ENCODE results near the gene IL10RB. TPM values are rescaled to one million over a fixed set of nuclear protein-coding genes. Genes with fewer than 3 reads are reported as not detected.

Gene IL10RB
- total RNA-seq, 1 donor from 2014 or later: 31.1 TPM

DNA sequence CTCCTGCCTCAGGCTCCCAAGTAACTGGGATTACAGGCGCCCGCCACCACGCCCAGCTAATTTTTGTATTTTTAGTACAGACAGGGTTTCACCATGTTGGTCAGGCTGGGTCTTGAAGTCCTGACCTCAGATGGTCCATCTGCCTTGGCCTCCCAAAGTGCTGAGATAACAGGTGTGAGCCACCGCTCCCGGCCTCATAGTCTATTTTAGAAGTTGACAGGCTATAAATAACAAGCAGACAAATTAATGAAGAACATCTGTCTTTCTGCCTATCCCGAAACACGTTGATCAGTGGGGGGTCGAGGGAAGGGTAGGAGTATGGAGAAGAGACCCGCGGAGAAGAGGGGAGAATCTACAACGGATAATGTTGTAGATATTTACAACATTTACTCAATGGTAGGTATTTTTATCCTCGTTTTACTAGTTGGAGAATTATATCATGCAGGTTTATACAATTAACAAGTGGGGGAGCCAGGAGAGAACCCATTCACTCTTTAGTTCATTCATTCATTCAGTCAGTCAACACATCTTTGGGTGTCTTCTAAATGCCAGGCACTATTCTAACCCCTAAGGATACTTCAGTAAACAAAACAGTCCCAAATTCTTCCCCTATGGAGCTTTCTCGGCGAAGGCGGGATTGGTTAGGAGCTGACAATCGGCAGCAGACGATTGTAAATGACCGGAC, 36.9 kb upstream of the IL10RB start:
- Histone ChIP-seq H3K27me3 (ENCODE audit: control insufficient read depth, insufficient read depth, low read length) (no peaks in the 10 kb centered on the region), H3K4me3 (ENCODE audit: low read depth, low read length) (peak overlapping the region; percentile 22), H3K36me3 (ENCODE audit: control insufficient read depth, insufficient read depth, low read length) (no peaks in the 10 kb centered on the region)
- DNase-seq (ENCODE audit: low read depth) (no peak), FAIRE-seq (no peak)
- TF ChIP-seq, protein P1, sequence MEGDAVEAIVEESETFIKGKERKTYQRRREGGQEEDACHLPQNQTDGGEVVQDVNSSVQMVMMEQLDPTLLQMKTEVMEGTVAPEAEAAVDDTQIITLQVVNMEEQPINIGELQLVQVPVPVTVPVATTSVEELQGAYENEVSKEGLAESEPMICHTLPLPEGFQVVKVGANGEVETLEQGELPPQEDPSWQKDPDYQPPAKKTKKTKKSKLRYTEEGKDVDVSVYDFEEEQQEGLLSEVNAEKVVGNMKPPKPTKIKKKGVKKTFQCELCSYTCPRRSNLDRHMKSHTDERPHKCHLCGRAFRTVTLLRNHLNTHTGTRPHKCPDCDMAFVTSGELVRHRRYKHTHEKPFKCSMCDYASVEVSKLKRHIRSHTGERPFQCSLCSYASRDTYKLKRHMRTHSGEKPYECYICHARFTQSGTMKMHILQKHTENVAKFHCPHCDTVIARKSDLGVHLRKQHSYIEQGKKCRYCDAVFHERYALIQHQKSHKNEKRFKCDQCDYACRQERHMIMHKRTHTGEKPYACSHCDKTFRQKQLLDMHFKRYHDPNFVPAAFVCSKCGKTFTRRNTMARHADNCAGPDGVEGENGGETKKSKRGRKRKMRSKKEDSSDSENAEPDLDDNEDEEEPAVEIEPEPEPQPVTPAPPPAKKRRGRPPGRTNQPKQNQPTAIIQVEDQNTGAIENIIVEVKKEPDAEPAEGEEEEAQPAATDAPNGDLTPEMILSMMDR (IDR thresholded peaks at IDR 0.05; ENCODE audit: insufficient read depth, low read length, severe bottlenecking): no peak

DNA sequence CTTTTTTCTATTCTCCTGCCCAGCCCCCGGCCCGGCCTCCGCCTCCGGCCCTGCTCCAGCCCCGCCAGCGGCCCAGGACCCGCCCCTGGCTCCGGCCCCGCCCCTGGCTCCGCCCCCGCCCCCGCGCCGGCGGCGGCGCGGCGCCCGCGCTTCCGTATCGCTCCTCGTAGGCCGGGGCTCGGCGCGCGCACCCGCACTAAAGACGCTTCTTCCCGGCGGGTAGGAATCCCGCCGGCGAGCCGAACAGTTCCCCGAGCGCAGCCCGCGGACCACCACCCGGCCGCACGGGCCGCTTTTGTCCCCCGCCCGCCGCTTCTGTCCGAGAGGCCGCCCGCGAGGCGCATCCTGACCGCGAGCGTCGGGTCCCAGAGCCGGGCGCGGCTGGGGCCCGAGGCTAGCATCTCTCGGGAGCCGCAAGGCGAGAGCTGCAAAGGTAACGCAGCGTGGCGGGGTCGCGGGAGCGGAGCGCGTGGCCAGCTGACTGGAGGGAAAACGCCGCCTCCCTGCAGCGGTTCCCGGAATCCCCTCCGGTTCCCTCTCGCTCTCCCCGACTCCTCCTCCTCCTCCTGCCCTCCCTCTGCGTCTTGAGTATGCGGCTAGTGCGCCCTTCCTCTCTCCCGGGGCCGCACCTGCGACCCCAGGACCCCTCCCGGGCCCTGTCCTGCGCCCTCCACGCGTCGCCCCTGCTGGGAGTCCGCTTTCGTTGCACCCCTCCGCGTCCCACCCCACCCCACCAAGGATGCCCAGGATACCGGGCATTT, 36.2 kb upstream of the IL10RB start, which contains the start of gene IFNAR2:
Gene IFNAR2 (plus strand): TSS at position 155 of the 761 bp plus-strand sequence. CDS start 11,985 bp downstream, outside the sequence.
- no peaks in the 10 kb centered on the region for H3K27me3 ChIP-seq (ENCODE audit: control insufficient read depth, insufficient read depth, low read length)
- DNase-seq (ENCODE audit: low read depth): no peak
- FAIRE-seq: no peak

DNA sequence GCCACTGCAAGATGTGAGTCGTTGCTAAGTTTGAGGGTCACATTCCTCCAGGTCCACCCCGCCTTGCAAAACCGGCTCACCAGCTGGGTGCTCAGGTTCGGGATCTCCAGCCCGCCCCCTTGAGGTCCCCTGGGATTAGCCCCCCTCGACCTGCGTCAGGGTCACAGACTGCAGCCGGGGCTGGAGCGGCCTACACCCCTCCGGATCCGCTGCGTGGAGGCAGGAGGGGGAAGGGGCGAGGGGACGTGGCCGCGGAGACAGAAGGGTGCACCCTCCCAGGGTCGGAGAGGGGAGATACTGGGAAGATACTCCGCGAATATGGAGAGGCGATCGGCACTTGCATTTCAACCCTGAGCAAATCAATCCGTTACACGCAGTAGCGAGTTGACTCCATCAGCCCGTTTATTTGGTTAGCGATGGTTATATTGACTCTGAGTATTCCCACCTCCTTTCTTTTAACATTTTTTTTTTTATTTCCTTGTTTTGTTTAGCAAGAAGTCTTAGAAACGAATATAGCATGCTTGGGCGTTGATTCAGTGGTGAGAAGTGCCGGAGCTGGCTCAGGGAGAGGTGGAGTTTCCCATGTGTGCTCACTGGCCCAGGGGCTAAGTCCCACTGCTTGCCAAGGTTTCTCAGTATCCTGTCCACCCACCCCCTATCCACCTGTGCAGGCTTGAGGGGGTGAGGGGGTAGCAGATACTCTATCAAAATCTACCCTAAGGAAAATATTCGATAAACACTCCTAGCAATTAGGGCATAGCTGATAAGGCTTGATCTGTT, 35.4 kb upstream of the IL10RB start:
- FAIRE-seq (no peak), DNase-seq (ENCODE audit: low read depth) (peak; percentile 91)
- TF ChIP-seq, protein P1 (IDR thresholded peaks at IDR 0.05; ENCODE audit: insufficient read depth, low read length, severe bottlenecking): peak; percentile 21
- Histone ChIP-seq H3K27me3 (ENCODE audit: control insufficient read depth, insufficient read depth, low read length) (no peaks in the 10 kb centered on the region), H3K36me3 (ENCODE audit: control insufficient read depth, insufficient read depth, low read length) (no peaks in the 10 kb centered on the region), H3K4me3 (ENCODE audit: low read depth, low read length) (peak overlapping the region; percentile 95)

More for the DNA sequence above, 36.2 kb upstream of the IL10RB start, which contains the start of gene IFNAR2:
- peak within 1 kb of the TSS; percentile 95 for H3K4me3 ChIP-seq (ENCODE audit: low read depth, low read length)
- TF ChIP-seq, protein P1 (IDR thresholded peaks at IDR 0.05; ENCODE audit: insufficient read depth, low read length, severe bottlenecking): no peak
- no peaks in the 10 kb centered on the region for H3K36me3 ChIP-seq (ENCODE audit: control insufficient read depth, insufficient read depth, low read length)

DNA sequence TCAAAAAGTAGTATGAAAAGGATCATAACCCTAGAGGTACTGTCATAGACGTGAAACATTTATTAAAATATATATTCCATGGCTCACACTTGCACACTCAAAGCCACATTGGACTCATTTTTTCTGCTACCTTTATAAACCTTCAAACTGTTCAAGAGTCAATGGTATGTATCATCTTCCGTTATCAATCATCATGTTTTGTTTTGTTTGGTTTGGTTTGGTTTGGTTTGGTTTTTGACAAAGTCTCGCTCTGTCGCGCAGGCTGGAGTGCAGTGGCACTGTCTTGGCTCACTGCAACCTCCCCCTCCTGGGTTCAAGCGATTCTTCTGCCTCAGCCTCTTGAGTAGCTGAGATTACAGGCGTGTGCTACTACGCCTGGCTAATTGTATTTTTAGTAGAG, 34.6 kb upstream of the IL10RB start:
- TF ChIP-seq, protein P1 (IDR thresholded peaks at IDR 0.05; ENCODE audit: insufficient read depth, low read length, severe bottlenecking): no peak
- Histone ChIP-seq H3K36me3 (ENCODE audit: control insufficient read depth, insufficient read depth, low read length) (no peaks in the 10 kb centered on the region), H3K27me3 (ENCODE audit: control insufficient read depth, insufficient read depth, low read length) (no peaks in the 10 kb centered on the region), H3K4me3 (ENCODE audit: low read depth, low read length) (no peak overlapping the region)
- DNase-seq (ENCODE audit: low read depth) (no peak), FAIRE-seq (no peak)

DNA sequence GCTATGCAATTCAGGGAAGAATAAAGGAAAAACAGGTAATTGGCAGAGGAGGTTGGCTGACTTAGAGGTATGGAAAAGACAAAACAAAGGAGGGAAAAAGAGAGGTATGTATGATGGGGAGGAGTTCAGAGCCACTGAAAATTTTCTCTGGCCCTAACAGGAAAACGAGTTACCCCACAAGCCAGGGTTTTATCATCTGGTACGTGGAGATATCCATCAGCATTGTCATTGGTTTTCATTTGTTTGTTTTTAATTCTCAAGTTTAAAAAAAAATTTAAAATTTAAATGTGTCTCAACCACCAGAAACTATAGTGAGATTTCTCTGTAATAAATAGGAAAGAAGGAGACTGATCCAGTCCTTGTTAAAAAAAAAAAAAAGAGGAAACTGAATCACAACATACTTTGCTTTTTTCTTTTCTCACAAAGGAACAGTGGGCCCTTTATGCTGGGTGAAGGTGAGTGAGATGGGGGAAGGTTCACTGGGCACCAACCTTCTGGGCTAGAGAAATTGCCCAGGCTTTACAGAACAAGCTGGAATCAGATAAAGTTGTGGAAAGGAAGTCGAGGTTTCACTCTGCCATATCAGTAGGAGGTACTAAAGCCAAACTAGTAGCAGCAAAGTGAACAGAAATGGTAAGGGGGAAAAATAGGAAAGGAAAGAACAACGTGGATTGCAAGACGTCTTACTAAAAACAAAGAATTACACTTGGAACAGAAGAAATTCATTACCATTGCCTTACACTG, 33.7 kb upstream of the IL10RB start:
- FAIRE-seq: no peak
- no peaks in the 10 kb centered on the region for H3K36me3 ChIP-seq (ENCODE audit: control insufficient read depth, insufficient read depth, low read length)
- TF ChIP-seq, protein P1 (IDR thresholded peaks at IDR 0.05; ENCODE audit: insufficient read depth, low read length, severe bottlenecking): no peak
- no peak for DNase-seq (ENCODE audit: low read depth)
- H3K4me3 ChIP-seq (ENCODE audit: low read depth, low read length): no peak overlapping the region
- H3K27me3 ChIP-seq (ENCODE audit: control insufficient read depth, insufficient read depth, low read length): no peaks in the 10 kb centered on the region
